Measurements from ENCODE around the gene ZNF358. TPM values are rescaled to one million over a fixed set of nuclear protein-coding genes. Genes with fewer than 3 reads are reported as not detected.
A peak's percentile ranks its signal among the peaks of the same experiment; 100 is the strongest.

Gene ZNF358
- total RNA-seq, 1 donor from 2014 or later, result 87.6 TPM

GRCh38 chr19:7489609-7490044 is 26.3 kb upstream of the ZNF358 start:
- peak; percentile 40 for DNase-seq (ENCODE audit: low spot score)

- no peak for DNase-seq (ENCODE audit: low spot score)
These were observed 23.8 kb upstream of the ZNF358 start for GRCh38 chr19:7492142-7492541.

- DNase-seq (ENCODE audit: low spot score), result no peak
These were observed 23.3 kb upstream of the ZNF358 start for GRCh38 chr19:7492558-7492957.

- peak; percentile 62 for DNase-seq (ENCODE audit: low spot score)
These were observed 21.3 kb upstream of the ZNF358 start for GRCh38 chr19:7494416-7495098.

GRCh38 chr19:7497292-7497691 is 18.6 kb upstream of the ZNF358 start:
- no peak for DNase-seq (ENCODE audit: low spot score)

GRCh38 chr19:7500811-7501450 is 15.0 kb upstream of the ZNF358 start:
- peak; percentile 74 for DNase-seq (ENCODE audit: low spot score)

GRCh38 chr19:7502552-7502951 is 13.4 kb upstream of the ZNF358 start:
- DNase-seq (ENCODE audit: low spot score), result no peak

GRCh38 chr19:7504684-7505083 is 11.2 kb upstream of the ZNF358 start:
- no peak for DNase-seq (ENCODE audit: low spot score)

GRCh38 chr19:7505288-7505681 is 10.6 kb upstream of the ZNF358 start:
- DNase-seq (ENCODE audit: low spot score), result no peak

- no peak for DNase-seq (ENCODE audit: low spot score)
These were observed 10.1 kb upstream of the ZNF358 start for GRCh38 chr19:7505682-7506384.

GRCh38 chr19:7506385-7507328 is 9.2 kb upstream of the ZNF358 start:
- peak; percentile 95 for DNase-seq (ENCODE audit: low spot score)

- peak; percentile 81 for DNase-seq (ENCODE audit: low spot score)
These were observed 8.0 kb upstream of the ZNF358 start for GRCh38 chr19:7507884-7508283.

GRCh38 chr19:7509625-7510024 is 6.3 kb upstream of the ZNF358 start:
- no peak for DNase-seq (ENCODE audit: low spot score)

GRCh38 chr19:7512400-7512851 is 3.5 kb upstream of the ZNF358 start:
- no peak for DNase-seq (ENCODE audit: low spot score)

- DNase-seq (ENCODE audit: low spot score), result no peak
These were observed 1.9 kb upstream of the ZNF358 start for GRCh38 chr19:7513809-7514642.

GRCh38 chr19:7515110-7515644 is 726 bp upstream of the ZNF358 start:
- peak; percentile 55 for DNase-seq (ENCODE audit: low spot score)

- no peak for DNase-seq (ENCODE audit: low spot score)
These were observed 430 bp downstream of the ZNF358 start for GRCh38 chr19:7516333-7516732.

- DNase-seq (ENCODE audit: low spot score), result no peak
These were observed 975 bp downstream of the ZNF358 start for GRCh38 chr19:7516878-7517277.

- DNase-seq (ENCODE audit: low spot score), result no peak
These were observed 3.6 kb downstream of the ZNF358 start for GRCh38 chr19:7519361-7520130.

Measured in mucosa of gallbladder (tissue), 1 donor.